Large intestine (tissue), 3 donors: Measurements from ENCODE around the gene RTL1. TPM values are rescaled to one million over a fixed set of nuclear protein-coding genes. Genes with fewer than 3 reads are reported as not detected.

ENCODE experiments used
- DNase-seq, 2 donors: peaks; one replicate each; pipeline versions ENCODE4 v3.0.0 to v3.0.0-alpha.2; 2013
- H3K27ac ChIP-seq: one replicate; pipeline ENCODE4 v1.5.1; 2013; ENCODE audit warnings: low read length
- H3K27me3 ChIP-seq: 2 replicates; pipeline ENCODE4 v1.6.1; 2013; ENCODE audit warnings: low read length; ENCODE audit not compliant: control insufficient read depth, insufficient read depth
- H3K36me3 ChIP-seq: 2 replicates; pipeline ENCODE4 v1.6.1; 2013; ENCODE audit warnings: low read length; ENCODE audit not compliant: control insufficient read depth, insufficient read depth
- H3K4me1 ChIP-seq: one replicate; pipeline ENCODE4 v1.6.1; 2013; ENCODE audit warnings: low read length; ENCODE audit not compliant: control insufficient read depth, insufficient read depth
- H3K4me3 ChIP-seq: one replicate; pipeline ENCODE4 v1.5.1; 2013; ENCODE audit warnings: low read length
- H3K9me3 ChIP-seq: one replicate; pipeline ENCODE4 v1.6.1; 2013; ENCODE audit warnings: mild to moderate bottlenecking, low read depth, low read length, moderate library complexity; ENCODE audit not compliant: control insufficient read depth
- WGBS: methylation state at CpG from one replicate; pipeline ENCODE4 v1.1.5; 2013; ENCODE audit warnings: low lambda C conversion rate; ENCODE audit not compliant: insufficient coverage; 5-methylcytosine and 5-hydroxymethylcytosine counted together
- polyA plus RNA-seq: library from polyadenylated mRNA; unstranded; fragments of 120-200 nt; gene quantifications from one replicate; pipeline ENCODE4 v1.2.1, GENCODE V29; 2013

Gene RTL1
- polyA plus RNA-seq, 1 donor: 0.16 TPM

- DNase-seq: no peak
- no peaks in the 10 kb centered on the region for H3K4me1 ChIP-seq
- H3K27me3 ChIP-seq: no peaks in the 10 kb centered on the region
- no peak overlapping the region for H3K27ac ChIP-seq
- H3K4me3 ChIP-seq: no peak overlapping the region
- no peaks in the 10 kb centered on the region for H3K9me3 ChIP-seq
- no peaks in the 10 kb centered on the region for H3K36me3 ChIP-seq
- 100% methylated on average over 1 of the region's 21 CpGs for WGBS
These were observed 29.0 kb downstream of the RTL1 start for GRCh38 chr14:100874411-100875091.

- Histone ChIP-seq H3K4me3 (no peak overlapping the region), H3K9me3 (no peaks in the 10 kb centered on the region), H3K4me1 (no peaks in the 10 kb centered on the region), H3K36me3 (no peaks in the 10 kb centered on the region), H3K27ac (no peak overlapping the region), H3K27me3 (no peaks in the 10 kb centered on the region)
- WGBS: no CpG with 5 or more reads among the region's 4 CpGs
- no peak for DNase-seq
These were observed 29.5 kb downstream of the RTL1 start for GRCh38 chr14:100874051-100874410.

- DNase-seq: no peak
- no peaks in the 10 kb centered on the region for H3K9me3 ChIP-seq
- no peak overlapping the region for H3K27ac ChIP-seq
- H3K36me3 ChIP-seq: no peaks in the 10 kb centered on the region
- no peak overlapping the region for H3K4me3 ChIP-seq
- no peaks in the 10 kb centered on the region for H3K27me3 ChIP-seq
- WGBS: 17% methylated on average over 1 of the region's 3 CpGs
- no peaks in the 10 kb centered on the region for H3K4me1 ChIP-seq
These were observed 30.4 kb downstream of the RTL1 start for GRCh38 chr14:100873096-100873482.

GRCh38 chr14:100872259-100873095 lies 31.0 kb downstream of the RTL1 start:
- DNase-seq: no peak
- H3K4me3 ChIP-seq: no peak overlapping the region
- H3K36me3 ChIP-seq: no peaks in the 10 kb centered on the region
- 60% methylated on average over 2 of the region's 15 CpGs for WGBS
- no peaks in the 10 kb centered on the region for H3K4me1 ChIP-seq
- H3K27me3 ChIP-seq: no peaks in the 10 kb centered on the region
- H3K27ac ChIP-seq: no peak overlapping the region
- H3K9me3 ChIP-seq: no peaks in the 10 kb centered on the region

- no peak for DNase-seq
- H3K27me3 ChIP-seq: no peaks in the 10 kb centered on the region
- H3K27ac ChIP-seq: no peak overlapping the region
- no peaks in the 10 kb centered on the region for H3K4me1 ChIP-seq
- H3K4me3 ChIP-seq: no peak overlapping the region
- WGBS: 89% methylated on average over 5 of the region's 16 CpGs
- H3K9me3 ChIP-seq: no peaks in the 10 kb centered on the region
- H3K36me3 ChIP-seq: no peaks in the 10 kb centered on the region
These were observed 32.0 kb downstream of the RTL1 start for GRCh38 chr14:100871234-100872186.

GRCh38 chr14:100868621-100869370 lies 34.7 kb downstream of the RTL1 start:
- no CpG with 5 or more reads among the region's 24 CpGs for WGBS
- Histone ChIP-seq H3K9me3 (no peaks in the 10 kb centered on the region), H3K36me3 (no peaks in the 10 kb centered on the region), H3K4me1 (no peaks in the 10 kb centered on the region), H3K27me3 (no peaks in the 10 kb centered on the region), H3K27ac (no peak overlapping the region), H3K4me3 (no peak overlapping the region)
- DNase-seq: no peak

- no peak overlapping the region for H3K27ac ChIP-seq
- H3K4me1 ChIP-seq: no peaks in the 10 kb centered on the region
- H3K36me3 ChIP-seq: no peaks in the 10 kb centered on the region
- no peaks in the 10 kb centered on the region for H3K27me3 ChIP-seq
- no peak for DNase-seq
- no peaks in the 10 kb centered on the region for H3K9me3 ChIP-seq
- no CpG with 5 or more reads among the region's 13 CpGs for WGBS
- no peak overlapping the region for H3K4me3 ChIP-seq
These were observed 35.7 kb downstream of the RTL1 start for GRCh38 chr14:100867631-100868315.

- Histone ChIP-seq H3K4me3 (no peak overlapping the region), H3K9me3 (peaks cover 4% of the 10 kb centered on the region), H3K27ac (no peak overlapping the region), H3K4me1 (no peaks in the 10 kb centered on the region), H3K36me3 (peaks cover 2% of the 10 kb centered on the region), H3K27me3 (no peaks in the 10 kb centered on the region)
- no CpG with 5 or more reads among the region's 18 CpGs for WGBS
- DNase-seq: no peak
These were observed 36.6 kb downstream of the RTL1 start for GRCh38 chr14:100866666-100867630.
